GM18870 (cell line): ENCODE results near the gene AMFR.

Experiments
- ATAC-seq: cut with Tn5 transposase; IDR thresholded peaks from one replicate; pipeline ENCODE4 v1.9.1; 2021; ENCODE audit warnings: moderate library complexity; ENCODE audit not compliant: unreplicated experiment

AMFR gene

GRCh38 chr16:56336071-56336688, 89.2 kb downstream of the AMFR start:
- no peak for ATAC-seq

- ATAC-seq: no peak
Observed at GRCh38 chr16:56334761-56335160, 90.6 kb downstream of the AMFR start.

- no peak for ATAC-seq
Observed at GRCh38 chr16:56332464-56333079, 92.8 kb downstream of the AMFR start.

- ATAC-seq: no peak
Observed at GRCh38 chr16:56331915-56332314, 93.4 kb downstream of the AMFR start.

- ATAC-seq: no peak
Observed at GRCh38 chr16:56331399-56331798, 93.9 kb downstream of the AMFR start.

GRCh38 chr16:56330476-56330875, 94.9 kb downstream of the AMFR start:
- no peak for ATAC-seq

- ATAC-seq: no peak
Observed at GRCh38 chr16:56329887-56330286, 95.5 kb downstream of the AMFR start.

GRCh38 chr16:56328276-56329022, 96.9 kb downstream of the AMFR start:
- ATAC-seq: no peak

GRCh38 chr16:56327929-56328258, 97.5 kb downstream of the AMFR start:
- ATAC-seq: no peak

GRCh38 chr16:56327071-56327928, 98.0 kb downstream of the AMFR start:
- no peak for ATAC-seq

GRCh38 chr16:56325956-56326355, 99.4 kb downstream of the AMFR start:
- no peak for ATAC-seq

- no peak for ATAC-seq
Observed at GRCh38 chr16:56324406-56324805, 100.9 kb downstream of the AMFR start.

GRCh38 chr16:56321571-56321970, 103.8 kb downstream of the AMFR start:
- ATAC-seq: no peak

GRCh38 chr16:56320811-56321558, 104.4 kb downstream of the AMFR start:
- ATAC-seq: no peak

GRCh38 chr16:56320056-56320455, 105.3 kb downstream of the AMFR start:
- no peak for ATAC-seq

GRCh38 chr16:56319376-56319775, 106.0 kb downstream of the AMFR start:
- no peak for ATAC-seq

GRCh38 chr16:56318827-56319140, 106.6 kb downstream of the AMFR start:
- no peak for ATAC-seq

- peak; percentile 79 for ATAC-seq
Observed at GRCh38 chr16:56317998-56318826, 107.1 kb downstream of the AMFR start.

- ATAC-seq: no peak
Observed at GRCh38 chr16:56316545-56316944, 108.8 kb downstream of the AMFR start.

- no peak for ATAC-seq
Observed at GRCh38 chr16:56315955-56316354, 109.4 kb downstream of the AMFR start.
